Progenitor cell of endocrine pancreas (in vitro differentiated cells): ENCODE measurements around the gene TYROBP. TPM values are rescaled to one million over a fixed set of nuclear protein-coding genes. Genes with fewer than 3 reads are reported as not detected.

ENCODE experiments used
- DNase-seq: peaks from one replicate; pipeline ENCODE4 v3.0.0; 2021; ENCODE audit warnings: low spot score; ENCODE audit not compliant: unreplicated experiment
- H3K27ac Mint-ChIP-seq: 2 replicates; pipeline ENCODE4 v1.8.0; 2021; ENCODE audit warnings: mild to moderate bottlenecking, moderate library complexity, mixed read lengths
- H3K27me3 Mint-ChIP-seq: 2 replicates; pipeline ENCODE4 v1.8.0; 2021; ENCODE audit warnings: mixed read lengths
- H3K36me3 Mint-ChIP-seq: 2 replicates; pipeline ENCODE4 v1.8.0; 2022; ENCODE audit warnings: mixed read lengths; ENCODE audit not compliant: insufficient read depth
- H3K4me1 Mint-ChIP-seq: 2 replicates; pipeline ENCODE4 v1.8.0; 2021; ENCODE audit warnings: low read depth, mixed read lengths
- H3K4me3 Mint-ChIP-seq: 2 replicates; pipeline ENCODE4 v1.8.0; 2021; ENCODE audit warnings: low read depth, mild to moderate bottlenecking, moderate library complexity, mixed read lengths
- H3K9me3 Mint-ChIP-seq: 2 replicates; pipeline ENCODE4 v1.8.0; 2021; ENCODE audit warnings: low read depth, mixed read lengths
- CTCF ChIP-seq: fragments of 200-600 bp; sonication (generic); IDR thresholded peaks from one replicate; pipeline ENCODE4 v1.5.0; 2021; ENCODE audit warnings: antibody characterized with exemption, mild to moderate bottlenecking; ENCODE audit not compliant: unreplicated experiment
- total RNA-seq: library from RNA; stranded (reverse); gene quantifications from 2 replicates; pipeline ENCODE4 v1.2.1, GENCODE V29; 2021

Gene TYROBP
- total RNA-seq, 1 donor from 2014 or later, result not detected

- TF ChIP-seq CTCF, result no peak
- Mint-ChIP-seq H3K4me1 (peaks cover 35% of the 10 kb centered on the region), H3K27me3 (peaks cover 20% of the 10 kb centered on the region), H3K27ac (peak overlapping the region; percentile 90), H3K4me3 (peak overlapping the region; percentile 71), H3K9me3 (no peaks in the 10 kb centered on the region), H3K36me3 (peaks cover 29% of the 10 kb centered on the region)
- no peak for DNase-seq
Measured at GRCh38 chr19:35861640-35862160, 46.4 kb downstream of the TYROBP start.

- TF ChIP-seq CTCF, result no peak
- peak overlapping the region; percentile 90 for H3K27ac Mint-ChIP-seq
- H3K4me3 Mint-ChIP-seq, result peak overlapping the region; percentile 71
- peaks cover 25% of the 10 kb centered on the region for H3K36me3 Mint-ChIP-seq
- H3K27me3 Mint-ChIP-seq, result peaks cover 17% of the 10 kb centered on the region
- DNase-seq, result peak; percentile 77
- peaks cover 35% of the 10 kb centered on the region for H3K4me1 Mint-ChIP-seq
- no peaks in the 10 kb centered on the region for H3K9me3 Mint-ChIP-seq
Measured at GRCh38 chr19:35860818-35861639, 47.1 kb downstream of the TYROBP start.

- H3K27ac Mint-ChIP-seq, result no peak overlapping the region
- peak overlapping the region; percentile 71 for H3K4me3 Mint-ChIP-seq
- TF ChIP-seq CTCF, result no peak
- peaks cover 39% of the 10 kb centered on the region for H3K4me1 Mint-ChIP-seq
- peaks cover 15% of the 10 kb centered on the region for H3K27me3 Mint-ChIP-seq
- H3K9me3 Mint-ChIP-seq, result no peaks in the 10 kb centered on the region
- no peak for DNase-seq
- peaks cover 19% of the 10 kb centered on the region for H3K36me3 Mint-ChIP-seq
Measured at GRCh38 chr19:35860436-35860817, 47.7 kb downstream of the TYROBP start.

GRCh38 chr19:35859414-35859813 is 48.7 kb downstream of the TYROBP start:
- peaks cover 46% of the 10 kb centered on the region for H3K4me1 Mint-ChIP-seq

GRCh38 chr19:35858311-35858710 is 49.8 kb downstream of the TYROBP start:
- DNase-seq, result no peak
- H3K4me1 Mint-ChIP-seq, result peaks cover 48% of the 10 kb centered on the region
- peaks cover 18% of the 10 kb centered on the region for H3K27me3 Mint-ChIP-seq
- H3K9me3 Mint-ChIP-seq, result no peaks in the 10 kb centered on the region
- H3K4me3 Mint-ChIP-seq, result peak overlapping the region; percentile 95
- TF ChIP-seq CTCF, result no peak
- peak overlapping the region; percentile 42 for H3K27ac Mint-ChIP-seq
- peaks cover 14% of the 10 kb centered on the region for H3K36me3 Mint-ChIP-seq

More at GRCh38 chr19:35859414-35859813, 48.7 kb downstream of the TYROBP start:
- TF ChIP-seq CTCF, result no peak
- H3K4me3 Mint-ChIP-seq, result peak overlapping the region; percentile 71
- H3K27ac Mint-ChIP-seq, result no peak overlapping the region
- no peaks in the 10 kb centered on the region for H3K9me3 Mint-ChIP-seq
- H3K36me3 Mint-ChIP-seq, result peaks cover 14% of the 10 kb centered on the region
- H3K27me3 Mint-ChIP-seq, result peaks cover 18% of the 10 kb centered on the region
- no peak for DNase-seq
